Activated effector memory CD4-positive, alpha-beta T cell treated with anti-CD3 and anti-CD28 coated beads, Interleukin-2, amount 50 U/mL, for 16 hours (primary cell): ENCODE data around the gene CYTH1.

ENCODE experiments used
- DNase-seq: peaks from one replicate; pipeline ENCODE4 v3.0.0-alpha.2; 2020

The CYTH1 gene

GRCh38 chr17:78669256-78669974, 112.7 kb downstream of the CYTH1 start:
- DNase-seq: peak; percentile 58

- DNase-seq: peak; percentile 53
Observed at GRCh38 chr17:78668847-78669246, 113.2 kb downstream of the CYTH1 start.

- DNase-seq: peak; percentile 58
Observed at GRCh38 chr17:78667741-78668640, 114.1 kb downstream of the CYTH1 start.

GRCh38 chr17:78667091-78667490, 115.0 kb downstream of the CYTH1 start:
- peak; percentile 56 for DNase-seq

GRCh38 chr17:78665952-78666920, 115.8 kb downstream of the CYTH1 start:
- DNase-seq: peak; percentile 81

GRCh38 chr17:78665387-78665951, 116.6 kb downstream of the CYTH1 start:
- DNase-seq: no peak

- DNase-seq: peak; percentile 56
Observed at GRCh38 chr17:78664476-78665386, 117.3 kb downstream of the CYTH1 start.

- peak; percentile 30 for DNase-seq
Observed at GRCh38 chr17:78661093-78661770, 120.8 kb downstream of the CYTH1 start.

- peak; percentile 38 for DNase-seq
Observed at GRCh38 chr17:78659546-78659945, 122.5 kb downstream of the CYTH1 start.

- DNase-seq: peak; percentile 50
Observed at GRCh38 chr17:78658281-78658785, 123.7 kb downstream of the CYTH1 start.

- no peak for DNase-seq
Observed at GRCh38 chr17:78655251-78655940, 126.7 kb downstream of the CYTH1 start.

GRCh38 chr17:78654325-78654724, 127.7 kb downstream of the CYTH1 start:
- no peak for DNase-seq

- no peak for DNase-seq
Observed at GRCh38 chr17:78653382-78653781, 128.7 kb downstream of the CYTH1 start.

- DNase-seq: no peak
Observed at GRCh38 chr17:78652913-78653312, 129.2 kb downstream of the CYTH1 start.

GRCh38 chr17:78652024-78652423, 130.0 kb downstream of the CYTH1 start:
- DNase-seq: no peak

GRCh38 chr17:78651554-78651953, 130.5 kb downstream of the CYTH1 start:
- DNase-seq: no peak

GRCh38 chr17:78650093-78650715, 131.9 kb downstream of the CYTH1 start:
- no peak for DNase-seq

GRCh38 chr17:78648293-78648692, 133.8 kb downstream of the CYTH1 start:
- no peak for DNase-seq

GRCh38 chr17:78647032-78647431, 135.0 kb downstream of the CYTH1 start:
- DNase-seq: no peak
